Hepatocyte (in vitro differentiated cells): Measurements from ENCODE around the gene BPIFB2. TPM values are rescaled to one million over a fixed set of nuclear protein-coding genes. Genes with fewer than 3 reads are reported as not detected.

Experiments
- DNase-seq: peaks from one replicate; pipeline ENCODE4 v3.0.0-alpha.2; 2016; ENCODE audit warnings: low spot score
- H2AFZ ChIP-seq: fragments of 200-600 bp; sonication (generic); 2 replicates; pipeline ENCODE4 v1.6.0; 2016; ENCODE audit warnings: antibody characterized with exemption, mild to moderate bottlenecking
- H3K27ac ChIP-seq: fragments of 200-600 bp; sonication (generic); 2 replicates; pipeline ENCODE4 v1.5.1; 2016; ENCODE audit warnings: mild to moderate bottlenecking
- H3K27me3 ChIP-seq: fragments of 200-600 bp; sonication (generic); 2 replicates; pipeline ENCODE4 v1.6.1; 2016
- H3K36me3 ChIP-seq: fragments of 200-600 bp; sonication (generic); replicated peaks from 2 replicates; pipeline ENCODE4 v1.5.1; 2016; ENCODE audit warnings: low read depth; ENCODE audit not compliant: insufficient read depth
- H3K4me1 ChIP-seq: fragments of 200-600 bp; sonication (generic); 2 replicates; pipeline ENCODE4 v1.5.1; 2016; ENCODE audit warnings: mild to moderate bottlenecking, moderate library complexity; ENCODE audit not compliant: insufficient read depth
- H3K4me2 ChIP-seq: fragments of 200-600 bp; sonication (generic); 2 replicates; pipeline ENCODE4 v1.6.0; 2016
- H3K4me3 ChIP-seq: fragments of 200-600 bp; sonication (generic); 2 replicates; pipeline ENCODE4 v1.5.1; 2016; ENCODE audit warnings: mild to moderate bottlenecking
- H3K79me2 ChIP-seq: fragments of 200-600 bp; sonication (generic); 2 replicates; pipeline ENCODE4 v1.6.0; 2017; ENCODE audit warnings: mild to moderate bottlenecking
- H3K9me2 ChIP-seq: fragments of 200-600 bp; sonication (generic); replicated peaks from 2 replicates; pipeline ENCODE4 v1.6.0; 2017; ENCODE audit warnings: mild to moderate bottlenecking; ENCODE audit not compliant: insufficient read depth
- H3K9me3 ChIP-seq: fragments of 200-600 bp; sonication (generic); 2 replicates; pipeline ENCODE4 v1.5.1; 2016; ENCODE audit warnings: low read depth, mild to moderate bottlenecking
- H4K20me1 ChIP-seq: fragments of 200-600 bp; sonication (generic); 2 replicates; pipeline ENCODE4 v1.6.0; 2016; ENCODE audit warnings: mild to moderate bottlenecking; ENCODE audit not compliant: insufficient read depth, poor library complexity, severe bottlenecking
- CTCF ChIP-seq: fragments of 200-600 bp; sonication (generic); IDR thresholded peaks from 2 replicates; pipeline ENCODE4 v1.5.1; 2016; ENCODE audit warnings: antibody characterized with exemption, mild to moderate bottlenecking; ENCODE audit not compliant: poor library complexity
- EZH2 ChIP-seq: fragments of 200-600 bp; sonication (generic); IDR thresholded peaks from 2 replicates; pipeline ENCODE4 v1.6.1; 2016; ENCODE audit warnings: antibody characterized with exemption, mild to moderate bottlenecking, borderline replicate concordance
- EZH2phosphoT487 ChIP-seq: fragments of 200-600 bp; sonication (generic); IDR thresholded peaks from one replicate; pipeline ENCODE4 v1.6.1; 2018; ENCODE audit warnings: antibody characterized with exemption, mild to moderate bottlenecking, low read depth, moderate library complexity; ENCODE audit not compliant: unreplicated experiment, severe bottlenecking
- WGBS: methylation state at CpG from one replicate; pipeline ENCODE4 v1.1.6; 2016; ENCODE audit warnings: low lambda C conversion rate; ENCODE audit errors: missing lambda C conversion rate; 5-methylcytosine and 5-hydroxymethylcytosine counted together
- polyA plus RNA-seq: library from polyadenylated mRNA; unstranded; fragments of >200 nt; fragmentation: Nextera tagmentation; extraction: Ambion mirVana; gene quantifications from 2 replicates; pipeline ENCODE4 v1.2.1, GENCODE V29; 2016
- total RNA-seq: library from RNA; depleted of rRNA; stranded (reverse); fragments of >200 nt; gene quantifications from 2 replicates; pipeline ENCODE4 v1.2.3, GENCODE V29; 2014

The BPIFB2 gene
- total and polyA plus RNA-seq, 2 experiments from 2014 or later, result 0.30 to 0.70 TPM

- no peak overlapping the region for H2AFZ ChIP-seq
- H3K4me1 ChIP-seq, result no peaks in the 10 kb centered on the region
- no peak for DNase-seq
- H3K4me2 ChIP-seq, result no peak overlapping the region
- TF ChIP-seq EZH2phosphoT487 (no peak), CTCF (no peak), EZH2 (no peak)
- H3K27ac ChIP-seq, result no peak overlapping the region
- H3K4me3 ChIP-seq, result no peak overlapping the region
- no peaks in the 10 kb centered on the region for H3K79me2 ChIP-seq
- no peaks in the 10 kb centered on the region for H3K9me3 ChIP-seq
- no peaks in the 10 kb centered on the region for H3K9me2 ChIP-seq
- peaks cover 16% of the 10 kb centered on the region for H3K27me3 ChIP-seq
- no peaks in the 10 kb centered on the region for H4K20me1 ChIP-seq
- WGBS, result 68% methylated on average over 7 of the region's 7 CpGs
- no peaks in the 10 kb centered on the region for H3K36me3 ChIP-seq
These were observed 51.6 kb downstream of the BPIFB2 start for GRCh38 chr20:33059136-33059535.

- H3K4me1 ChIP-seq, result no peaks in the 10 kb centered on the region
- H3K4me3 ChIP-seq, result no peak overlapping the region
- peaks cover 11% of the 10 kb centered on the region for H3K27me3 ChIP-seq
- no peaks in the 10 kb centered on the region for H4K20me1 ChIP-seq
- no peak overlapping the region for H3K4me2 ChIP-seq
- TF ChIP-seq EZH2phosphoT487 (no peak), EZH2 (no peak), CTCF (no peak)
- no peak for DNase-seq
- no peak overlapping the region for H2AFZ ChIP-seq
- H3K27ac ChIP-seq, result no peak overlapping the region
- H3K79me2 ChIP-seq, result no peaks in the 10 kb centered on the region
- H3K36me3 ChIP-seq, result no peaks in the 10 kb centered on the region
- H3K9me2 ChIP-seq, result no peaks in the 10 kb centered on the region
- H3K9me3 ChIP-seq, result no peaks in the 10 kb centered on the region
- 92% methylated on average over 22 of the region's 22 CpGs for WGBS
These were observed 52.4 kb downstream of the BPIFB2 start for GRCh38 chr20:33059741-33060390.

GRCh38 chr20:33061658-33062028 is 54.1 kb downstream of the BPIFB2 start:
- Histone ChIP-seq H3K79me2 (no peaks in the 10 kb centered on the region), H3K9me2 (no peaks in the 10 kb centered on the region), H3K27ac (no peak overlapping the region), H3K36me3 (no peaks in the 10 kb centered on the region), H2AFZ (no peak overlapping the region), H4K20me1 (no peaks in the 10 kb centered on the region), H3K27me3 (peaks cover 3% of the 10 kb centered on the region), H3K4me2 (no peak overlapping the region), H3K4me1 (no peaks in the 10 kb centered on the region), H3K4me3 (no peak overlapping the region), H3K9me3 (no peaks in the 10 kb centered on the region)
- 89% methylated on average over 14 of the region's 14 CpGs for WGBS
- TF ChIP-seq CTCF, result no peak
- TF ChIP-seq EZH2, result no peak
- TF ChIP-seq EZH2phosphoT487, result no peak
- DNase-seq, result no peak
